Measurements from ENCODE around the gene TAS1R1.

TAS1R1 gene

GRCh38 chr1:6572653-6573383, 17.7 kb downstream of the TAS1R1 start:
- no peak for DNase-seq (ENCODE audit: low read depth)

GRCh38 chr1:6574025-6574620, 19.0 kb downstream of the TAS1R1 start:
- DNase-seq (ENCODE audit: low read depth) = peak; percentile 55

DNA sequence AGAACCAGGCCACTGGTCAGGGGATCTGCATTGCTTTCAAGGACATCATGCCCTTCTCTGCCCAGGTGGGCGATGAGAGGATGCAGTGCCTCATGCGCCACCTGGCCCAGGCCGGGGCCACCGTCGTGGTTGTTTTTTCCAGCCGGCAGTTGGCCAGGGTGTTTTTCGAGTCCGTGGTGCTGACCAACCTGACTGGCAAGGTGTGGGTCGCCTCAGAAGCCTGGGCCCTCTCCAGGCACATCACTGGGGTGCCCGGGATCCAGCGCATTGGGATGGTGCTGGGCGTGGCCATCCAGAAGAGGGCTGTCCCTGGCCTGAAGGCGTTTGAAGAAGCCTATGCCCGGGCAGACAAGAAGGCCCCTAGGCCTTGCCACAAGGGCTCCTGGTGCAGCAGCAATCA, 19.7 kb downstream of the TAS1R1 start:
- DNase-seq (ENCODE audit: low read depth) = no peak

GRCh38 chr1:6577831-6578525, 22.9 kb downstream of the TAS1R1 start:
- DNase-seq (ENCODE audit: low read depth) = no peak

- no peak for DNase-seq (ENCODE audit: low read depth)
Observed at GRCh38 chr1:6578624-6579373, 23.7 kb downstream of the TAS1R1 start.

DNA sequence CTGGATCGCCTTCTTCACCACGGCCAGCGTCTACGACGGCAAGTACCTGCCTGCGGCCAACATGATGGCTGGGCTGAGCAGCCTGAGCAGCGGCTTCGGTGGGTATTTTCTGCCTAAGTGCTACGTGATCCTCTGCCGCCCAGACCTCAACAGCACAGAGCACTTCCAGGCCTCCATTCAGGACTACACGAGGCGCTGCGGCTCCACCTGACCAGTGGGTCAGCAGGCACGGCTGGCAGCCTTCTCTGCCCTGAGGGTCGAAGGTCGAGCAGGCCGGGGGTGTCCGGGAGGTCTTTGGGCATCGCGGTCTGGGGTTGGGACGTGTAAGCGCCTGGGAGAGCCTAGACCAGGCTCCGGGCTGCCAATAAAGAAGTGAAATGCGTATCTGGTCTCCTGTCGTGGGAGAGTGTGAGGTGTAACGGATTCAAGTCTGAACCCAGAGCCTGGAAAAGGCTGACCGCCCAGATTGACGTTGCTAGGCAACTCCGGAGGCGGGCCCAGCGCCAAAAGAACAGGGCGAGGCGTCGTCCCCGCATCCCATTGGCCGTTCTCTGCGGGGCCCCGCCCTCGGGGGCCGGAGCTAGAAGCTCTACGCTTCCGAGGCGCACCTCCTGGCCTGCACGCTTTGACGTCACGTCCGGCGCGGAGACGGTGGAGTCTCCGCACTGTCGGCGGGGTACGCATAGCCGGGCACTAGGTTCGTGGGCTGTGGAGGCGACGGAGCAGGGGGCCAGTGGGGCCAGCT, 24.4 kb downstream of the TAS1R1 start, which contains the start of gene ZBTB48:
TSS of gene ZBTB48 (plus strand) at position 621 of the 745 bp plus-strand sequence. CDS start 616 bp downstream, outside the sequence.
- peak; percentile 97 for DNase-seq (ENCODE audit: low read depth)

DNA sequence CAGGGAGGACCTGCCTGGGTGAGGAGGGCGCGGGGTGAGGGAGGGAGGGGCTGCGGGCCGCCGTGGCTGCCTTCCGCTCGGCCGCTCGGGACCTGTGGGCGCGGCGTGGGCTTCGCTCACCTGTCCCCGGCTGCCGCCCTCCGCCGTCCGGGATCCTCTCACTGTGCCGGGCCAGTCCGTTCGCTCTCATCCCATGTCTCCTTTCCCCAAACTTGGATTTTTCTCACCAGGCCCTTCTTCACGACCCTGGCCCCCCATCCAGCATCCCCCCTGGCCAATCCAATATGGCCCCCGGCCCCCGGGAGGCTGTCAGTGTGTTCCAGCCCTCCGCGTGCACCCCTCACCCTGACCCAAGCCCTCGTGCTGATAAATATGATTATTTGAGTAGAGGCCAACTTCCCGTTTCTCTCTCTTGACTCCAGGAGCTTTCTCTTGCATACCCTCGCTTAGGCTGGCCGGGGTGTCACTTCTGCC, 25.0 kb downstream of the TAS1R1 start:
- no peak for DNase-seq (ENCODE audit: low read depth)

DNA sequence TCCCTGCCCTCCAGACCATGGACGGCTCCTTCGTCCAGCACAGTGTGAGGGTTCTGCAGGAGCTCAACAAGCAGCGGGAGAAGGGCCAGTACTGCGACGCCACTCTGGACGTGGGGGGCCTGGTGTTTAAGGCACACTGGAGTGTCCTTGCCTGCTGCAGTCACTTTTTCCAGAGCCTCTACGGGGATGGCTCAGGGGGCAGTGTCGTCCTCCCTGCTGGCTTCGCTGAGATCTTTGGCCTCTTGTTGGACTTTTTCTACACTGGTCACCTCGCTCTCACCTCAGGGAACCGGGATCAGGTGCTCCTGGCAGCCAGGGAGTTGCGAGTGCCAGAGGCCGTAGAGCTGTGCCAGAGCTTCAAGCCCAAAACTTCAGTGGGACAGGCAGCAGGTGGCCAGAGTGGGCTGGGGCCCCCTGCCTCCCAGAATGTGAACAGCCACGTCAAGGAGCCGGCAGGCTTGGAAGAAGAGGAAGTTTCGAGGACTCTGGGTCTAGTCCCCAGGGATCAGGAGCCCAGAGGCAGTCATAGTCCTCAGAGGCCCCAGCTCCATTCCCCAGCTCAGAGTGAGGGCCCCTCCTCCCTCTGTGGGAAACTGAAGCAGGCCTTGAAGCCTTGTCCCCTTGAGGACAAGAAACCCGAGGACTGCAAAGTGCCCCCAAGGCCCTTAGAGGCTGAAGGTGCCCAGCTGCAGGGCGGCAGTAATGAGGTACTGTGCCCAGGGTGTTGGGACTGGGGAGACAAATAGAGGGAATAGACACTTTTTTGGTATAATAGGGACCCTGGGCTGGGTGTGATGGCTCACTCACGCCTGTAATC, 25.7 kb downstream of the TAS1R1 start:
- DNase-seq (ENCODE audit: low read depth) = peak; percentile 22

DNA sequence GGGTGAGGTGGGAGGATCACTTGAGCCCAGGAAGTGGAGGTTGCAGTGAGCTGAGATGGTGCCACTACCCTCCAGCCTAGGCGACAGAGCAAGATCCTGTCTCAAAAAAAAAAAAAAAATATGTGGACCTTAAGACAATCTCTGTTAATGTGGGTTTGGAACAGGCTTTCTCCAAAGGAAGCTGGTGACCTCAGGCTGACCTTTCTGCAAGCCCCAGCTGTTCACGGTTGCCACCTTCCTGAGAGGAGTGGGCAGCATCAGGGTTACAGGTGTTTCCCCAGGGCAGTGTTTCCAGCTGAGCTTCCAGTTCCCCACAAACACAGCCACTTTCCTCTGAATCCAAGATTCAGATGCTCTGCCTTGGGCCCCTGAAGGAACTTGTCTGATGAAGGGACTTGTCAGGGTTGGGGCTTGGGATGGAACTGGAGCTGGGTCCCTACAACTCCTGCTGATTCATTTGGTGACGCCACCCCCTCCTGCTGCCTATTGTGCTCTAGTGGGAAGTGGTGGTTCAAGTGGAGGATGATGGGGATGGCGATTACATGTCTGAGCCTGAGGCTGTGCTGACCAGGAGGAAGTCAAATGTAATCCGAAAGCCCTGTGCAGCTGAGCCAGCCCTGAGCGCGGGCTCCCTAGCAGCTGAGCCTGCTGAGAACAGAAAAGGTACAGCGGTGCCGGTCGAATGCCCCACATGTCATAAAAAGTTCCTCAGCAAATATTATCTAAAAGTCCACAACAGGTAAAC, 26.6 kb downstream of the TAS1R1 start:
- DNase-seq (ENCODE audit: low read depth) = peak; percentile 12

DNA sequence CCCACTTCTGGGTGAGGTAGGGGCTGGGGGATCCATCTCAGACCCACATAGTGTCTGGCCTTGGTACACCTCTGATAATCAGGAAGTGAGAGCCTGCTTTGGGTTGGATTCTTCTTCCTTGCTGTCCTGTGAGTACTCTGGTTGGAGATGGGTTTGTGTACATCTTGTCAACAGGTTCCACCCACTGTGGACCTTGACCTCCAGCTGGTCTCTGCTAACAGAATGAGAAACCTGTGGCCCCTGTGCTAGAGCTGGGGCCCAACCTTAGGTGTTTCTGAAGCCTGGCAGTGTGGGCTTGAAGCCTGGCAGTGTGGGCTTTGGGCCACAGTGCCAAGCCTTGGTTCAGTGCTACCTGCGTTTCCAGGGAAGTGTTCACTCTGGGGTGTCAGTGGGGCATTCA, 27.3 kb downstream of the TAS1R1 start:
- DNase-seq (ENCODE audit: low read depth) = no peak

DNA sequence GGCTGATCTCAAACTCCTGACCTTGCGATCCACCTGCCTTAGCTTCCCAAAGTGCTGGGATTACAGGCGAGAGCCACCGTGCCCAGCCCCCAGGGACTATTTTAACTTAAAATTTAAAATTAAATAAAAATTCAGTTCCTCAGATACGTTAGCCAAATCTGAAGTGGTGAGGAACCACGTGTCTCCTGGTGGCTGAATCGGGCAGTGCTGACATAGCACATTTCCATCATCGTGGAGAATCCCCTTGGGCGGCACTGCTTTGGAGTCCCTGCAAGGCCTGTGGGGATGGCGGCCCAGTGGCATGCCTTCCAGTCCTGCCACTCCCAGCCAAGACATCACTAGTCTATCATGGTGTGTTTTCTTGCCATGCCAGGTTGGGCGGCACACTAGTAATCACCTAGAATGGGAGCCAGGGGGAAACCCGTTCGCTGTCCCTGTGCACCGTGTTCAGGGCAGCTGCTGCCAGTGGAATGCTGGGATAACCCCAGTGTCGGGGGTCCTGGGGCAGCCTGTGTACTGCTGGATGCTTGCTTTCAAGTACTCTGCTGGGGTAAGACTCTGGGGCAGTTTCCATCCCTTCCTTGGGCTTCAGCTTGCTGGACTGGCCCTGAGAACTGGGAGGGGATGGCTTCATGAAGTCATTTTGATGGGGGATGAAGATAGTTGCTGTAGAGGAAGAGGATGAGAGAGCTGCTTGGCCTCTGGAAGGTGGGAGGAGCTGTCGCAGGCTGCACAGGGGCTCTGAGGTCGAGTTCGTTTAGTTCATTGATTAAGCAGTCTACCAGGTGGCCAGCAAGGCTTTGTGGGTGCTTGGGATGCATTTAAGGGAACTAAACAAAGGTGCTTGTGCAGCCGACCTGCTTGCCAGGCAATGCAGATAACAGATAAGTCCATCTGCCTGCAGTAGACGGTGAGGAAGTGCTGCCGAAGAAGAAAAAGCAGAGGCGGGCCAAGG, 29.3 kb downstream of the TAS1R1 start:
- peak; percentile 29 for DNase-seq (ENCODE audit: low read depth)

DNA sequence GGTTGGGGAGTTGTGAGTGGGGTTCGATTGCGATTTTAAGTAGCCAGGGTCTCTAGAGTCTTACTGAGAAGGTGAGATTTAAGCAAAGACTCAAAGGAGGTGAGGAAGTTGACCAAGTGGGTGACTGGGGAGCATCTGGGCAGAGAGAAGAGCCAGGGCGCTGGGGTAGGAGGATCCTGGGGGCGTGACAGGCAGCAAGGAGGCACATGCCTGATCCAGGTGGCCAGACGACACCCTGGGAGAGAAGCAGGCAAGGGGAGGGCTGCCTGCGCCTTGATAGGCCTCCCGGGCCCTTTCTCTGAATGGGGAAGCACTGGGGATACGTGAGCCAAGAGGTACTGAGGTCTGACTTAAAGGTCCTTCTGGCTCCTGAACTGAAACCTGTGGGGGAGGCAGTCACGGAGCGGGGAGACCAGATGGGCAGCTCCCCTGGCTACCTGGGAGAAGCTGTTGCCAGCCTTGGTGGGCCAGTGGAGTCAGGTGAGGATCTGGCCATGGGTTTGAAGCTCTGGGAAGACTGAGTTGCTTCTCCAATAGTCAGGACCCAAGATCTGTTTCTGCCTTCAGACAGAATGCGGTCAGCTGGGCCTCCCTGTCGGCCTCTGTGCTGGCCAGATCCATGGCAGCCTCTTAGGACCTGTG, 30.1 kb downstream of the TAS1R1 start:
- DNase-seq (ENCODE audit: low read depth) = no peak

- no peak for DNase-seq (ENCODE audit: low read depth)
Observed at GRCh38 chr1:6585841-6586240, 30.7 kb downstream of the TAS1R1 start.

- DNase-seq (ENCODE audit: low read depth) = no peak
Observed at GRCh38 chr1:6586404-6586816, 31.3 kb downstream of the TAS1R1 start.

DNA sequence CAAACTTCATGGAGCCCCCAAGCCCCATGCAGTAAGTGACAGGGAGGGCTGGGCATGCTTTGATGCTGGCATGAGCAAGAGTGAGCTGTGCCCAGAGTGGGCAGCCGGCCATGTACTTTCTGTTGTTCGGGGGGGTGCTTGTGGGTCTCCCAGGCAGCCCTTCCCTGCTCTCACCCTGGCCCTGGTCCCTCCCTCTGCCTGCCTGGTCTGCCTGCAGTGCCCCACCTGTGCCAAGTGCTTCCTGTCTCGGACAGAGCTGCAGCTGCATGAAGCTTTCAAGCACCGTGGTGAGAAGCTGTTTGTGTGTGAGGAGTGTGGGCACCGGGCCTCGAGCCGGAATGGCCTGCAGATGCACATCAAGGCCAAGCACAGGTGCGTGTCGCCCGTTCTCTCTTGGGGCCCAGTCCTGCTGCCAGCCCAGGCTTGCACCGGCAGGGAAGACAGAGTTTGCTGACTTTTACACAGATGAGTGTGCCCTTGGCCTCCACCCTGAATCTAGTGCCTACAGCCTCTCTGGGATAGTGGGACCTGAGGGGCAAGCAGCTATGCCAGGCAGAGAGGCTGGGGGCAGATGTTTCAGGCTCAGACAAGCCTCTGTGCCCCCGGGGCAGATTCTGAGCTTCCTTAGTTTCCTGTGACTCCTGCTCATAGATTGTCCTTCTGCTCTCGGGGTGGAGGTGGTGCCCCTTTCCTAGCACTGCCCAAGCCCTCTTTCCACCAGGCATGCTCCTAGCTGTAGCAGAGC, 32.3 kb downstream of the TAS1R1 start:
- DNase-seq (ENCODE audit: low read depth) = peak; percentile 17

DNA sequence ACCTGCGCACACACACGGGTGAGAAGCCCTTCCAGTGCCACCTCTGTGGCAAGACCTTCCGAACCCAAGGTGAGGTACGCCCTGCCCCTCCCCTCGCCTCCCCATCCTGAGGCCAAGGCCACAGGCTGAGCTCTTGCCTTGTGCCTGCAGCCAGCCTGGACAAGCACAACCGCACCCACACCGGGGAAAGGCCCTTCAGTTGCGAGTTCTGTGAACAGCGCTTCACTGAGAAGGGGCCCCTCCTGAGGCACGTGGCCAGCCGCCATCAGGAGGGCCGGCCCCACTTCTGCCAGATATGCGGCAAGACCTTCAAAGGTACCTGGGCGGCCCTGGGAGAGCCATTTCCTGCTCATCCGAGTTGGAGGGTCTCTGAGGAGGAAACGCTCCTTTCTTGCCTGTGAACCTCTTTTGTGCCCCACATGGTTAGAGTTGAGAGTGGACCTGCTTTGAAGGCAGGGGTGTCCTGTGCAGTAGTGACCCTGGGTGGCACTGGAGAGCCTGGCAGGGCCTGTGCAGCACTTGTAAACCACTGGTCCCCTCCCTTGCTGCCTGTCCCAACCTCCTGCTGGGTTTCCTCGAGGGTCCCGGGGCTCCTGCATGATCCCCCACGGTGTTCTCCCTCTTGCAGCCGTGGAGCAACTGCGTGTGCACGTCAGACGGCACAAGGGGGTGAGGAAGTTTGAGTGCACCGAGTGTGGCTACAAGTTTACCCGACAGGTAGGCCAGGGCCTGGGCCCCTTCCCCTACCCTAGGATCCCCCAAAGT, 33.2 kb downstream of the TAS1R1 start:
- no peak for DNase-seq (ENCODE audit: low read depth)

Measured in ELR (cell line).